IPS-20b (cell line): ENCODE results near the gene CFAP100.

Source experiments
- H3K27ac ChIP-seq: one replicate; pipeline ENCODE4 v1.5.1; 2013; ENCODE audit warnings: low read length
- H3K27me3 ChIP-seq: 2 replicates; pipeline ENCODE4 v1.6.1; 2013; ENCODE audit warnings: mild to moderate bottlenecking, low read length, inconsistent platforms; ENCODE audit not compliant: insufficient read depth
- H3K36me3 ChIP-seq: 2 replicates; pipeline ENCODE4 v1.6.1; 2013; ENCODE audit warnings: low read depth, mild to moderate bottlenecking, inconsistent platforms, low read length, moderate library complexity; ENCODE audit not compliant: insufficient read depth
- H3K4me1 ChIP-seq: 2 replicates; pipeline ENCODE4 v1.6.1; 2013; ENCODE audit warnings: mild to moderate bottlenecking, control low read depth, inconsistent platforms, low read length, moderate library complexity; ENCODE audit not compliant: insufficient read depth
- H3K4me3 ChIP-seq: 2 replicates; pipeline ENCODE4 v1.5.1; 2013; ENCODE audit warnings: mild to moderate bottlenecking, low read length, inconsistent platforms
- H3K9ac ChIP-seq: 2 replicates; pipeline ENCODE4 v1.6.1; 2013; ENCODE audit warnings: low read depth, mild to moderate bottlenecking, inconsistent platforms, low read length, moderate library complexity
- H3K9me3 ChIP-seq: 2 replicates; pipeline ENCODE4 v1.6.1; 2013; ENCODE audit warnings: mild to moderate bottlenecking, low read depth, low read length, inconsistent platforms; ENCODE audit not compliant: insufficient read depth

CFAP100 gene

GRCh38 chr3:126454025-126454424, 59.3 kb downstream of the CFAP100 start:
- Histone ChIP-seq H3K27ac (no peak overlapping the region), H3K4me1 (no peaks in the 10 kb centered on the region), H3K9ac (no peak overlapping the region), H3K9me3 (no peaks in the 10 kb centered on the region), H3K4me3 (no peak overlapping the region), H3K27me3 (no peaks in the 10 kb centered on the region), H3K36me3 (peaks cover 81% of the 10 kb centered on the region)

- Histone ChIP-seq H3K27ac (no peak overlapping the region), H3K4me3 (no peak overlapping the region), H3K9me3 (no peaks in the 10 kb centered on the region), H3K27me3 (no peaks in the 10 kb centered on the region), H3K4me1 (no peaks in the 10 kb centered on the region), H3K36me3 (peaks cover 84% of the 10 kb centered on the region), H3K9ac (no peak overlapping the region)
Measured at GRCh38 chr3:126454437-126455198, 59.9 kb downstream of the CFAP100 start.

DNA sequence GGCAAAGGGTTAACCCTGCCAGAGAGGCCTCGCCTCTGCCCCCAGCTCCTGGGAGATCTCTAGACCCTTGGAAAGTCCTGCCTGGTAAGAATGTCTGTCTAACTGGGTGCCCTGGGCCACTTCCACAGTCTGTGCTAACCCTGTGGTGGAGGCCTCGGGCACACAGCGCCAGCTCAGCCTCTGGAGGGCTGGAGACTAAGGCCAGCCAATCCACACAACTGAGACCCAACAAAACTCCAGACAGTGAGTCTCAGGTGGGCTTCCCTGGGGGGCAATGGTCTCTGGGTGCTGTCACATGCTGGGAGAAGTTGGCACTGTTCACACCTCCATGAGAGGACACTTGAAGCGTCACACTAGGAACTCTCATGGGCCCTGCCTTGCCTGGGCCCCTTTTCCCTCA, 61.5 kb downstream of the CFAP100 start:
- Histone ChIP-seq H3K27me3 (no peaks in the 10 kb centered on the region), H3K27ac (no peak overlapping the region), H3K4me3 (no peak overlapping the region), H3K36me3 (peaks cover 84% of the 10 kb centered on the region), H3K4me1 (no peaks in the 10 kb centered on the region), H3K9ac (no peak overlapping the region), H3K9me3 (no peaks in the 10 kb centered on the region)

DNA sequence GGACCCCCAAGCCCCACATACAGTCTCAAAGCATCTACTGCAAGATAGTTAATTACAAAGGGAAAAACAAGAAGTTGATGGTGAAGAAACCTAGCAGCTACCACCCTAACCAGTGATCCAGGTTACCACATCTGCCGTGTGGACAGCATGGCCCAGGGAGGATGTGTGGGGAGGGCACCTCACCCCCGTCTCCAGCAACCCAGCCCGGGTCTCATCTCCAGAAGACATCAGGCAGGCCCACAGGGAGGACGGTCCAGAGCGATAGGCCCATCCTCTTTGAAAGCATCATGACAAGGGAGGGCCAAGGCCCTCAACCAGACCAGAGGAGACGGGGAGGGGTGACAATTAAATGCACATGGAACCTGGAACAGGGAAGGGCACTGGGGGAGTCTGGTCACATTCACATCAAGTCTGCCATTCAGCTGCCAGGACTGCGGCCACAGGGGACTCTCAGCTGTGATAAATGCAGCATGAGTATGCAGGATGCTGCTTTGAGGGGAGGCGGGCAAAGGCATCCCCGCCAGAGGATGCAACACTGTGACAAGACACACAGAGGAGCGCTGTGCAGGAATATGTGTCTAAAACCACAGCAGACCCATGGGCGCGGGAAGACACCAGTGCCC, 62.2 kb downstream of the CFAP100 start:
- Histone ChIP-seq H3K9me3 (no peaks in the 10 kb centered on the region), H3K4me1 (no peaks in the 10 kb centered on the region), H3K9ac (no peak overlapping the region), H3K36me3 (peaks cover 84% of the 10 kb centered on the region), H3K4me3 (no peak overlapping the region), H3K27me3 (no peaks in the 10 kb centered on the region), H3K27ac (no peak overlapping the region)

DNA sequence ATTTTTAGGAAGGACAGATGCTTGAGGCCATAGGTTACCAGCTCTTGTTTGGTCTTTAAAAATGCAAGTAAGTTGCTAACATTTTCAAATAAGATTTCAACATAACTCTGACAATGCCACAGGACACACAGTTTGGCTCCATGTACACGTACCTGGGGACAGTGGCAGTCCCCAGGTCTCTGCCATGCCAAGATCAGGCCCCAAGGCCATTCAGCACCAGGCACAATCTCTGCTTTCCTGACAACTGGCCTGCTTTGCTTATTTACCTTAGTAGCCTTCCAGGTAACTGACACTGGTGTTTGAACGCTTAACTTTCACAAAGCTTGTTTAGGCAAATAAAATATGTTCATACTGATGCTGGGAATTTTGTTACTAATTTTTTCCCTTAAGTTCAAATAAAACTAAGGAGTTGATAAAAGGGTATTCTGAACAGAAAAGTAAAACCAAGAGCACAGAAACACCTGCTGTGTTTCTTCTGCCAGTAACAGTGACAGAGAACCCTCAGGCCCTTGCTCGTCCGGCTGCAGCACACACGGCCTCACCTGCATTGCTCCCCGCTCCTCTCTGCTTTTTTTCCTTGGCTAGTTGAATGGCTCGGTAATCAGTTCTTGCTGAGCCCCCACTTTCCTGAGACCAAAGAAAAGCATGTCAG, 64.5 kb downstream of the CFAP100 start:
- H3K9ac ChIP-seq, result no peak overlapping the region
- no peaks in the 10 kb centered on the region for H3K9me3 ChIP-seq
- no peaks in the 10 kb centered on the region for H3K27me3 ChIP-seq
- H3K4me1 ChIP-seq, result no peaks in the 10 kb centered on the region
- no peak overlapping the region for H3K27ac ChIP-seq
- peaks cover 87% of the 10 kb centered on the region for H3K36me3 ChIP-seq
- H3K4me3 ChIP-seq, result no peak overlapping the region

DNA sequence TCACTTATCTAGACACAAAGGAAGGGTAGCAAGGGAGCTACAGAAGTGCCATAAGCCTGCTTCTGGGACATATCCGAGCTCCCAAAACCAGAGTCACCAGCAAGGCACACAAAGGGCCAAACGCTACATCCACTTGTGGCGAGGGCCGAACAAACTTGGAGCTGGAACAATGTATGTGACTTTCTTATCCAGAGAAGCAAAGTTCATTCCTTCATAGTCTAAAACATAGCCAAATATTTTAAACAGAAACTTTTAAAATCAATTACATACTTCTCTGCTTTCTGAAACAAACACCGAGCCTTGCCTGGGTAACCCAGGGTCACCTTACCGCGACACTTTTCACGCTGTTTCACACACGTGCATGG, 65.0 kb downstream of the CFAP100 start:
- peaks cover 87% of the 10 kb centered on the region for H3K36me3 ChIP-seq
- H3K9ac ChIP-seq, result no peak overlapping the region
- H3K27ac ChIP-seq, result no peak overlapping the region
- no peaks in the 10 kb centered on the region for H3K4me1 ChIP-seq
- no peaks in the 10 kb centered on the region for H3K9me3 ChIP-seq
- no peak overlapping the region for H3K4me3 ChIP-seq
- no peaks in the 10 kb centered on the region for H3K27me3 ChIP-seq

GRCh38 chr3:126460381-126460780, 65.7 kb downstream of the CFAP100 start:
- Histone ChIP-seq H3K27ac (no peak overlapping the region), H3K27me3 (no peaks in the 10 kb centered on the region), H3K36me3 (peaks cover 87% of the 10 kb centered on the region), H3K4me1 (no peaks in the 10 kb centered on the region), H3K9ac (no peak overlapping the region), H3K9me3 (no peaks in the 10 kb centered on the region), H3K4me3 (no peak overlapping the region)

GRCh38 chr3:126461450-126462070, 66.9 kb downstream of the CFAP100 start:
- H3K4me1 ChIP-seq, result no peaks in the 10 kb centered on the region
- no peak overlapping the region for H3K4me3 ChIP-seq
- H3K9me3 ChIP-seq, result no peaks in the 10 kb centered on the region
- no peaks in the 10 kb centered on the region for H3K27me3 ChIP-seq
- H3K36me3 ChIP-seq, result peaks cover 96% of the 10 kb centered on the region
- H3K9ac ChIP-seq, result no peak overlapping the region
- H3K27ac ChIP-seq, result no peak overlapping the region

- H3K27me3 ChIP-seq, result no peaks in the 10 kb centered on the region
- no peak overlapping the region for H3K27ac ChIP-seq
- no peak overlapping the region for H3K9ac ChIP-seq
- peaks cover 97% of the 10 kb centered on the region for H3K36me3 ChIP-seq
- no peak overlapping the region for H3K4me3 ChIP-seq
- H3K4me1 ChIP-seq, result no peaks in the 10 kb centered on the region
- no peaks in the 10 kb centered on the region for H3K9me3 ChIP-seq
Measured at GRCh38 chr3:126463521-126463920, 68.8 kb downstream of the CFAP100 start.

DNA sequence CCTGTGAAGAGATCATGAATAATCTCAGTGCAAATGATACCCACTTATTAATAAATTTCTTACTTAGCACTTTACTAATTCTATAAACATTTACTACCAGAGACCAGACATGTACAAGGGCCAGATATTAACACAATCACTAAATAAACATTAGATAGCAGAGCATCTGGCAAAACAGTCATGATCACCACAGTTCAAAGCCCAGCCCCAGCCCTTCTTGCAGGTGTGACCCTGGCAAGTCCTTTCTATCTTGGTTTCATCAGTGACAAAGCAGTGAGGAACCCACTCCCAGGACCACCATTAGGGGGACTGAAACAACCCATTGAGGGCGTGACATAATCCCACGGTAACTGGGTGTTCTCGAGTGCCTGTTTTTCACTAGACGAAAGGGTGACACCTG, 69.4 kb downstream of the CFAP100 start:
- peaks cover 97% of the 10 kb centered on the region for H3K36me3 ChIP-seq
- no peaks in the 10 kb centered on the region for H3K4me1 ChIP-seq
- H3K27me3 ChIP-seq, result no peaks in the 10 kb centered on the region
- H3K4me3 ChIP-seq, result no peak overlapping the region
- no peaks in the 10 kb centered on the region for H3K9me3 ChIP-seq
- no peak overlapping the region for H3K27ac ChIP-seq
- H3K9ac ChIP-seq, result no peak overlapping the region

DNA sequence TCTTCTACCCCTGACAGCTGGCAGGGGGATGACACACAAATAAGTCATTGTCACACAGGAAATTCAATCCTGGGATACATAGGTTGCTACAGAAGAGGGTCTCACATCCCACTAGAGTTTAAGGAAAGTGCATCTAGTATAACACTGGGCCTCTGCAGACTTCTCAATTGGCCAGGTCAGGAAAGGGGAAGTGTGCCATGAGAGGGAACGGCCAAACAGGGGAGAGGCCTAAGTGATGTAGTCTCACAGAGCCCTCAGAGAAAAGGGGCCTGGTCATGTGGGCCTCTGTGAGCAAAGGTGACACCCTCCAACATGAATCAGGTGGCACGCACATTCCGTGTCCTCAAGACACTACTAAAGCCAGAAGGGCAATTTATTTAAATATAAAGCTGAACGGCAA, 69.8 kb downstream of the CFAP100 start:
- no peaks in the 10 kb centered on the region for H3K4me1 ChIP-seq
- H3K4me3 ChIP-seq, result no peak overlapping the region
- H3K9me3 ChIP-seq, result no peaks in the 10 kb centered on the region
- H3K9ac ChIP-seq, result no peak overlapping the region
- H3K27ac ChIP-seq, result no peak overlapping the region
- H3K36me3 ChIP-seq, result peaks cover 97% of the 10 kb centered on the region
- H3K27me3 ChIP-seq, result no peaks in the 10 kb centered on the region

DNA sequence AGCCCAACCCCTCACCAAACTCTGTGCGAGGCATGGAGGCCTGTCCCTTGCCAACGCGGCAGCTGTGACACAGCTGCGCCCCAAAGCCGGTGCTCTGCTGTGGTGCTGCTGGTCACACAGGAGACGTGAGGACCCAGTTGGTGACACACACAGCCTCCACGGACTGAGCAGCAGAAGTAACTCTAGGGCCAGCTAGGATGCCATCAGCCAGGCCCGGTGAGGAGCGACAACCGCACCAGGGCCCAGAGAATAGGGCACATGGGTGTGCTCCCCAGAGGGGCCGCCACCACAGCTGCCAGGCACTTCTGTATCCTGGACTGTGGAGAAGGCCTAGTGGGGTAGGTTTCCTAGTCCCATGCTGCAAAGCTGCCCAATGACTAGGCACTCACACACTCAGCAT, 70.3 kb downstream of the CFAP100 start:
- H3K36me3 ChIP-seq, result peaks cover 97% of the 10 kb centered on the region
- no peak overlapping the region for H3K9ac ChIP-seq
- no peaks in the 10 kb centered on the region for H3K4me1 ChIP-seq
- H3K4me3 ChIP-seq, result no peak overlapping the region
- no peaks in the 10 kb centered on the region for H3K27me3 ChIP-seq
- no peaks in the 10 kb centered on the region for H3K9me3 ChIP-seq
- H3K27ac ChIP-seq, result no peak overlapping the region
